ENCODE results near the gene RALGAPA1.
"Not testable (repeated sequence)": the region's sequence is repeated elsewhere in the genome, so short reads cannot be mapped to it uniquely, and the experiment has no call there.

Gene RALGAPA1

DNA sequence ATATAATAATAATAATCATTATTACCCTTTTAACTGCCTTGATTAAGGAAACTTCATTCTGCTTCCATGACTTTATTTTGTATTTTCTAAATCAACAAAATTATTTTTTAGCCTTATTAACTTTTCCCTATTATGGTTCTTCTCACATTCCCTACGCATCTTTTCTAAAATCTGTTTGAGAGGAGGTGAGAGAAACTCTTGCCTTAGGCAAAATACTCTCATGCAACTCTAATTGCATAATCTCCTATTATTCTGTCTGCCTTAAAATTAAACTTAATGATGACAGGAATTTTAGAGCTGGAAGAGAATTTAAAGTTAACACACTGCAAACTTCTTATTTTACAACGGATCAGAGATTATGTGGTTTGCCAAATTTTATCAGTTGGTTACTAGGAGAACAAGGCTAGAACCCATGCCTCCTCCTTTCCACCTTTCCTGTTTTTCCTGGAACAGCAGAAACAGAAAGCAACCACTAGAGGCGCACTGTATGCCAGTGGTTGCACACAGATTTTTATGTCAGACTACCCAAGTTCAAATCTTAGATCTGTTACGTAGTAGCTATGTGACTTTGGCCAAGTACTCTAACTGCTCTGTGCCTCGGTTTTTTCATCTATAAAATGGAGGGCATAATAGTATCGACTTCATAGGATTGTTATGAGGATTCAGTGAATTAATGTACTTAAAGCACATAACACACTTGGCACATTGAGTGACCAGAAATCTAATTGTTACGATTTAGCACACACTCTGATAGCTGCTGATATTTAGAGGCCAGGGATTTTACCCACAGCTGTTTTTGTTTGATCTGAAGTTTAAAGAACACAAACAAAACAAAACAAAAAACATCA is 12.7 kb upstream of the RALGAPA1 start:
- DNase-seq (ENCODE audit: low read depth in 2 of 2): no peak

DNA sequence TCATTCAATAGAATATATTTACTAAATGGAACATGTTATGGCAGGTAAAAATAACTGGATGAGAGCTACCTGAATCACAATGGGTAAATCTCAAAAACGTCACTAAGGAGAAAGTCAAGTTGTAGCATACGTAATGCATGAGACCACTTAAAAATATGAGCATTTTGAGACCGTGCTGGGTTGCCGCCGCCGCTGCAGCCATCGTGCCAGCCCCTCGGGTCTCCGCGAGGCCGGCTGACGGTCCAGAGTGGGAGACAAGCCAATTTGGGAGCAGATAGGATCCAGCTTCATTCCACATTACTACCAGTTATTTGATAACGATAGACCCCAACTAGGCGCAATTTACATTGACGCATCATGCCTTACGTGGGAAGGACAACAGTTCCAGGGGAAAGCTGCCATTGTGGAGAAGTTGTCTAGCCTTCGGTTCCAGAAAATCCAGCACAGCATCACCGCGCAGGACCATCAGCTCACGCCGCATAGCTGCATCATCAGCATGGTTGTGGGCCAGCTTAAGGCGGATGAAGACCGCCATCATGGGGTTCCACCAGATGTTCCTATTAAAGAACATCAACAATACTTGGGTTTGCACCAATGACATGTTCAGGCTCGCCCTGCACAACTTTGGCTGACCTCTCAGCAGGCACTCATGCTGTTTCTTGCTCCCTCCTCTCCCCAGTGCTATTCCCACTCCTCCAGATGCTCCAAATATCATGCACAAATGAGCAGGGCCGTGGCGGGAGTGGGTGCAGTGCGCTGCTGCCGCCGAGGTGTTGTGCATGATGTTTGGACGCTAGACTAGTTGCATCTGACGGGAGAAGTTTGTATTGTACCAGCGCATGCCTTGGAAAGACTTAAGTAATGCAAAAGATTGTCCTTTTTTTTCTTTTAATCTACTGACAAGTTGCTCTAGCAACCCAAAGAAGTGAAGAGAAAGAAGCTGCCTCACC is 10.8 kb upstream of the RALGAPA1 start:
- no peak for DNase-seq (ENCODE audit: low read depth in 2 of 2)

DNA sequence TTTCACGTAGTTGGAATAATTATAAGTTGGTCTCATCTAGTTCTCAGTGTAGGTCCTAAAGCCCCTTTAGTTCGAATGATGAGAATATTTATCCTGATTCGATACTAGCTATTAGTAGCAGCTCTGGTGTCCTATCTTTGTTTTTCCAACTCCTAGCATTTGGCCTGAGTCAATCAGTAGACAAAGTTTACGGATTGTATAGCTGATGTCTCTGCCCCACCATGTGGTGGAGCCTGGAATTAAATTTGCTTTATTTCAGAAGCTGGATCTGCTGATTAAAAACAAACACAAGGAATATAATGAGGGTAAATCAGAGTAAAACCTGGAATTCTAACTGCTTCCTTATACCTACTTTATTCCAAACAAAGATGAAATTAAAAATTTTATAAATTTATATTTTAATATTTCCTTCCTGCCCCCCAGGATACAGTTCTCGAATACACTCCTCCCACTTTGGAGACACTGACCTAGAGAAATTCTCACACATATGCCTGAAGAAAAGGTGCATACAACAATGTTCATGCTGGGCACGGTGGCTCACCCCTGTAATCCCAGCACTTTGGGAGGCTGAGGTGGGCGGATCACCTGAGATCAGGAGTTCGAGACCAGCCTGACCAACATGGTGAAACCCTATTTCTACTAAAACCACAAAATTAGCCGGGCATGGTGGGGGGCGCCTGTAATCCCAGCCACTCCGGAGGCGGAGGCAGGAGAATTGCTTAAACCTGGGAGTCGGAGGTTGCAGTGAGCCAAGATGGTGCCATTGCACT is 9.4 kb upstream of the RALGAPA1 start:
- no peak for DNase-seq (ENCODE audit: low read depth in 2 of 2)

DNA sequence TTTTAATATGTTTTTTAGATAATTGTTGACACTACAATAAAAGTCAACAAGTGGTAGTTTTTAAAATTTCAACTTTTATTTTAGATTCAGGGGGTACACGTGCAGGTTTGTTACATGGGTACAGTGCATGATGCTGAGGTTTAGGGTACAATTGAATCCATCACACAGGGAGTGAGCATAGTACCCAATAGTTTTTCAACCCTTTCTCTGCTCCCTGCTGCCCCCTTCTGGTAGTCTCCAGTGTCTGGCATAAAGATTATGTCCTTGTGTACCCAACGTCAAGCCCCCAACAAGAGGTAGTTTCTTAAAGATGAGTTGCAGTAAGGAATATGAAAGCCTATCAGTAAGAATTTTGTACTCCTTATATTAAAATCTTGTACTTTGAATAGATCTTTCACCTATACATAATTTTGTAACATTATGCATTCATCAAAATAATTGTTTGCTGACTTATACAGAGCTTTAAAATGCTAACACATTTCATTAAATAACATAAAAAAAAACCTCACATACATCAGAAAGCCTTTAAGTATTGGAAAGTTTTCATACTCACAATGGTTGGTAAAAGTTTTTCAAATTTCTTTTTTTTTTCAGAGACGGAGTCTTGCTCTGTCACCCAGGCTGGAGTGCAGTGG is 5.4 kb upstream of the RALGAPA1 start:
- peak; percentile 70 to 74 for DNase-seq (ENCODE audit: low read depth in 2 of 2)

DNA sequence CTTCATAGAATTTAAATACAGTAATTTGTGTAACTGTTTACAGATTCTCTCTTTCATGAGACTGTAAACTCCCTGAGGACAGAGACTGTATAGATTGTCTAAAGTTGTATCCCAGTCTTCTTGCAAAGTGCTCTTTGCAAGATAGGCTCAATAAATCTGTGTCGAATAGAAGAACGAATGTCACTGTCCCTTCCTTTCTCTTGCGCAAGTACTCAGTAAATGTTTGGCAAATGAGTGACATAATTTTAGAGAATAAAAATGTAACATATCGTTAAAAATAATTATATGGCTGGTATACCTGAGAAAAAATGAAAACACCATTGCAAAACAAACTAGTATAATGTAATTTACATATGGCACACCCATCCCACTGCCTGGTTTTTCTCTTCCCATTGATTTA is 1.9 kb upstream of the RALGAPA1 start:
- DNase-seq (ENCODE audit: low read depth in 2 of 2): no peak

DNA sequence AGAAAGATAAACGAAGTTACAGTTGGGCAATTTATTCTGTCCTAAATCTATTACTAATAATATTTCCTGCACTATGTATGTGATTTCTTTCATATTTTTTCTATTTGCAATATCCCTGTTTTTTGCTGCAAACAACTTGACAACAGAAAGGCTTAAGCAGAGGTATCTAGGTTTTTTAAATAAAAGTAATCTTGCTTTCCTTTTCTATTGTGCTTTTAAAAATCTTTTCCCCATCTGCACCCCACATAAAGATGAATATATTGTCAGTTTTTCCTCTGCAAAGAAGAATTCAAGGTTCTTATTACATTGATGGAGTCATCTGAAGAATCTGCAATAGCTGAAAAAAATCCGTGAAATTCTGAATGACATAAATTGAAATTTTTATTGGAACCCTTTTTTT is 502 bp upstream of the RALGAPA1 start:
- DNase-seq (ENCODE audit: low read depth in 2 of 2): no peak

DNA sequence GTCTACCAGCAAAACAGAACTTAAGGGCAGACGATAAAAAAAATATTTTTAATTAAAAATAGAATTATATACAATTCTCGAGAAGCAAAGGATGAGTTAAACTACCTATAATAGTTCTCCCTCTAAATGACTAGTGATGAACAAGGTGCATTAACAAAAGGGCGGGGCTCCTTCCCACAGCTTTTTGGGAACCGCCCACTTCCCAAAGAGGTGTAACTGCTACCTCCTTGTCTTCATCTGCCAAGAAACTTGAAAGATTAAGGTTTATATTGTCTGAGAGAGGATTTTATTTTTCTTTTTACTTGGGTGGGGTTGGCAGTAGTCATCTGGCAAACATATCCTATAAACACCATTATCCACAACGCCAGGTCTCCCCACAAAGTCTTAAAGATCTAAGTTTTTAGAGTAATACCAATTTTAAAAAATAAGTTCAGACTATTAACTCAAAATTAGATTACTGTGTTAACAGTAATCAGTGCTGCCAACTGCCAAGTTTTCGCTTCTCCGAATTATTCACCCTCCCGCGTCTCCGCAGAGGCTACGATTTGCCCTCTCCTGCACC is 938 bp downstream of the RALGAPA1 start:
- DNase-seq (ENCODE audit: low read depth in 2 of 2): no peak

DNA sequence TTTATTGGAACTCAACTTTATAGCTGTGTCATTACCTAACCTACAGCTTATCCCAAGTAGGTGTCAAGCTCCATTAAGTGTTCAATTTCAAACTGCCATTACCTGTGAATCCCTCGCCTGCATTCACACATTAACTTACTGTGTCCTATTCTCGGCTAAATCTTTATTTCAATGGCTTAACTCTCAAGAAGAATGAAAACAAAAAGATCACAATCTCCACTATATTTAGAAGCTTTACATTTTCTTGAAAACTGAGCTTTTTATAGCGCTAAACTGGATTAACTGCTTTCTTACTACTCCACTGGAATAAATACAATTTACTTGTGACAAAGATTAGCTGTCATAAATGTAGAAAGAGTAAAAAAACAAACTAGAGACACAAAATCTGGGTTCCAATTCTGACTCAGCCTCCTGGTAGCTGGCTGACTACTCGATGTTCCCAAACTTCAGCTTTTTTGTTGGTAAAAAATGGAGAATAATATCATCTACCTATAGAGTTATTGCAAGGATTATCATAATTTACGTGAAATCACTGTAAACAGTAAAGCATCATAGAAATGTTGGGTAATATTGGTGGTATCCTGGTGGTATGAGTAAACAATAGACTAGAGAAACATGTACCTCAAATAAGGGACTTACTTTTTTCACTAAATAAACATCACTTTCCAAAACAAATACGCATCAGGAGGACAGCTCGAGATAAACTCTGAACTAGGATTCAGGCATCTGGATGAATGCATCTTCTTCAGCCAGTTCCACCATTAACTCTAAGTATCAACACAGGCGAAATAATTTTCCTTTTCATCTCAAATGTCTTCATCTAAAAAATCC is 1.7 kb downstream of the RALGAPA1 start:
- no peak for DNase-seq (ENCODE audit: low read depth in 2 of 2)

DNA sequence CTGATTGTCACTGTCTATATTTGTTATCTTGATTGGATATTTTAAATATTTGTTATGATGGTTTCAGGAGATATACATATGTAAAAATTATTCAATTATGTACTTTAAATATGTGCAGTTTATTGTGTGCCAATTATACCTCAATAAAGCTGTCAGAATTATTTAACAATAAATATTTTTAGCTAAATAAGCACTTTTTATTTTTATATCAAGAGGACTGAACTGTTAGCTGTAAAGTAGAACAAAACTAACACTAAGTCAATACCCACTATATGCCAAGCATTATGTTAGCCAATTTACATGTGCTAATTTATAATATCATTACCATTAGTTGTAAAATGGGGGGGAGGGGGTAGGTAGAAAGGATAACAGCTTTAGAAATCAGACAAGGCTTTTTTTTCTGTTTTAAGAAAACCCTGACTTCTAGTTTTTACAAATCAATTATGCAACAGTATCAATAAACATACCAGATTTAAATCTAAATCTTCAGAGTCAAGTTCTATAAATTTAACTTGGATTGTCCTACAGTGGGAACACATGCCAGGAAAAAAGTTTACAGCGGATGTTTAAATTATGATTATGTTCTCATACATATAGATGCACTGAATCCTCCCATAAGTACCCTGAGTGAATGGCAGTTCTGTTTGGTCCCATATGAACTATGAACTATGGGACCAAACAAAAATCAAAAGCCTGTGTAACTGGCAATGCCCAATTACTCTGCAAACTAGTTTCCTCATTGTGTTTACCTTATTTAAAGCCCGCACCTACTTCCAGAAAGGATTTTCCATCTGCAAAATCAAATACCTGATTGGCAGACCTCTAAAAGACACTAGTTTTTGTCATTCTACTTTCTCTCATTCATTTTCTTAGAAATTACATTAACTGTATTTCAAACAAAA is 2.8 kb downstream of the RALGAPA1 start:
- DNase-seq (ENCODE audit: low read depth in 2 of 2): no peak

DNA sequence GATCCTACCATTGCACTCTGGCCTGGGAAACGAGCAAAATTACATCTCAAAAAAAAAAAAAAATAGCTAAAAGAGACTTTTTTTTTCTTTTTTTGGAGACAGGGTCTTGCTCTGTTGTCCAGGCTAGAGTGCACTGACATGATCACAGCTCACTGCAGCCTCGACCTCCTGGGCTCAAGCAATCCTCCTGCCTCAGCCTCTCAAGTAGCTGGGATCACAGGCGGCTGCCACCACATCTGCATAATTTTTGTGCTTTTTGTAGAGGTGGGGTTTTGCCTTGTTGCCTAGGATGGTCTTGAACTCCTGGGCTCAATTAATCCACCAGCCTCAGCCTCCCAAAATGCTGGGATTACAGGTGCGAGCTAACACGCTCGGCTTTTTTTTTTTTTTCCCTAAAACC is 11.3 kb downstream of the RALGAPA1 start:
- no peak for DNase-seq (ENCODE audit: low read depth in 2 of 2)

DNA sequence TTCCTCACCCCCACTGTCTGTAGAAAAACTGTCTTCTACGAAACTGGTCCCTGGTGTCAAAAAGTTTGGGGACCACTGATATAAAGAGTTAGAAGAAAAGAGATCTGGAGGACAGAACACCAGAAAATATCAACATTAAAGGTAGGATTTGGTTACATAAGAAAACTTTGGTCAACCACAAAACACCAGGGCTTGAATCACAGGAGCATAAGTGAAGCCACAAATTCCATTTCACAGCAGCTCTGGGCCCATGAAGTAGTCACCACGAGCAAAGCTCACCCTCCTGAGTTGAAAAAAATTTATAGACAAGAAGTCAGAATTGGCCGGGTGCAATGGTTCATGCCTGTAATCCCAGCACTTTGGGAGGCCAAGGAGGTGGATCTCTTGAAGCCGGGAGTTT is 19.4 kb downstream of the RALGAPA1 start:
- no peak for DNase-seq (ENCODE audit: low read depth in 2 of 2)

DNA sequence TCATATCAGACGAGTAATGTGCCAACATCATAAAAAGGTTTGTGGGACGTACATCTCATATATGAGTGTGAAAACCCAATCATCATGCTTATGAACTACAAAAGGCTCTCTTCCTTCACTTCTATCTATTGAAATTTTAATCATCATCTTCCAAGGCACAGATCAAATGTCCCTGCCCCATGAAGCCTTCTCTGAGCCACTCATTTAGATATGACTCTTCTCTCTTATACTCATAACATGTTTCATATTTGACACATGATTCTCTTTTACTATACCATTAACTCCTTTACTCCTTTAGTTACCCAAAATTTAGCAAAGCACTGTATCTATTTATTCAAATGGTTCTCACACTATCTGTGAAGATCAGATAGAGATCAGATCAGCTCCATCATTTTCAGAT is 22.2 kb downstream of the RALGAPA1 start:
- no peak for DNase-seq (ENCODE audit: low read depth in 2 of 2)

DNA sequence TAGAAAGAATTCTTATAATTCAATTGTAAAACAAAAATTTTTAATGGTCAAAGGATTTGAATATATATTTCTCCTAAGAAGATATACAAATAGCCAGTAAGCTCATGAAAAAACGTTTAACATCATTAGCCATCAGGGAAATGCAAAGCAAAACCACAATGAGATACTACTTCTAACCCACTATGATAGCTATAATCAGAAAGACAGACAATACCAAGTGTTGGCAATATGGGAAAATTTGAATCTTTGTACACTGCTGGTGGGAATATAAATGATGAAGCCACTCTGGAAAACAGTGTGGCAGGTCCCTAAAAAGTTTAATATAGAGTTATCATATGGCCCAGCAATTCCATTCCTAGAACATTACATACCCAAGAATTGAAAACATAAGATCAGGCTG is 25.4 kb downstream of the RALGAPA1 start:
- DNase-seq (ENCODE audit: low read depth in 2 of 2): no peak

DNA sequence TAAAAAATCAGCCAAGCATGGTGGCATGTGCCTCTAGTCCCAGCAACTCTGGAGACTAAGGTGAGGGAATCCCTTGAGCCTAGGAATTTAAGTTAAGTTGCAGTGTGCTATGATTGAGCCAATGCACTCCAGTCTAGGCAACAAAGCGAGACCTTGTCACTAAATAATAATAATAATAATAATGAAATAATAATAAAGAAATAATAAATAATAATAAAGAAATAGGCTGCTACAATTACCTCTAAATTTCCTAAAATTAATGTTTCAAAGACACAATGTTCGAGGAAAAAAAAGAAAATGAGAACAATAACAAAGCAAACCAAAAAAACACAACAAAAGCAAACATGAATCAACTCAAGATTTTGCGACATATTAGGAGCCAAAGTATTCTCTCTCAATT is 29.7 kb downstream of the RALGAPA1 start:
- no peak for DNase-seq (ENCODE audit: low read depth in 2 of 2)

DNA sequence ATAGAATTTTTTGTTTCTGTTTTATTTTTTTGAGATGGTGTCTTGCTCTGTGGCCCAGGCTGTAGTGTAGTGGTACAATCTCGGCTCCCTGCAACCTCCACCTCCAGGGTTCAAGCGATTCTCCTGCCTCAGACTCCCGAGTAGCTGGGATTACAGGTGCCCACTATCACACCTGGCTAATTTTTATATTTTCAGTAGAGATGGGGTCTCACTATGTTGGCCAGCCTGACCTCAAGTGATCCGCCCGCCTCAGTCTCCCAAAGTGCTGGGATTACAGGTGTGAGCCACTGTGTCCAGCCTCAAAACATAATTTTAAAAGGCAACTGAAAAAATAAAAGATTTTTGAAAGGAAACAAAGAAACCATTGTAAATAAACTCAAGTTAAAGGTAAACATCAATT is 31.5 kb downstream of the RALGAPA1 start:
- DNase-seq (ENCODE audit: low read depth in 2 of 2): not testable (repeated sequence)

DNA sequence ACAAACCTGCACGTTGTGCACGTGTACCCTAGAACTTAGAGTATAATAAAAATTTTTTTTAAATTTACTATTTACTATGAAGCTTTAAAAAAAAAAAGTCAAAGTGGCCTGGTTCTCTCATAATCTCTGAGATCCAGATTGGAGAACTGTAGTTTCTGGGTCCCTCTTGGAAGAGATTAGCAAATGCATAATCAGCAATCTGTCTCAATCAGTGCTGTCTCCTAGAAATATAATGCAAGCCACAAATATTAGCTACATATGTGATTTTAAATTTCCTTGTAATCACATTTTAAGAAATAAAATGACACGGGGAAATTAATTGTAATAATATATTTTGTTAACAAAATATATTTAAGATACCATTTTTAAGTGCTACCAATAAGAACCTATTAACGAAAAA is 32.3 kb downstream of the RALGAPA1 start:
- DNase-seq (ENCODE audit: low read depth in 2 of 2): no peak

DNA sequence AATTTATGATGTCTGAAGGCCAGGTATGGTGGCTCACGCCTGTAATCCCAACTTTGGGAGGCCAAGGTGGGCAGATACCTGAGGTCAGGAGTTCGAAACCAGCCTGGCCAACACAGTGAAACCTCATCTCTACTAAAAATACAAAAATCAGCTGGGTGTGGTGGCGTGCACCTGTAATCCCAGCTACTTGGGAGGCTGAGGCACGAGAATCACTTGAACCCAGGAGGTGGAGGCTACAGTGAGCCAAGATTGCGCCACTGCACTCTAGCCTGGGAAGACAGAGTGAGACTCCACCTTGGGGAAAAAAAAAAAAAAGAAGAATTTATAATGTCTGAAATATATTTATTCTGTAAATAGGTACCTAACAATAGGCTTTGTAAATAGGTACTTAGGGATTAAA is 33.0 kb downstream of the RALGAPA1 start:
- DNase-seq (ENCODE audit: low read depth in 2 of 2): not testable (repeated sequence)

DNA sequence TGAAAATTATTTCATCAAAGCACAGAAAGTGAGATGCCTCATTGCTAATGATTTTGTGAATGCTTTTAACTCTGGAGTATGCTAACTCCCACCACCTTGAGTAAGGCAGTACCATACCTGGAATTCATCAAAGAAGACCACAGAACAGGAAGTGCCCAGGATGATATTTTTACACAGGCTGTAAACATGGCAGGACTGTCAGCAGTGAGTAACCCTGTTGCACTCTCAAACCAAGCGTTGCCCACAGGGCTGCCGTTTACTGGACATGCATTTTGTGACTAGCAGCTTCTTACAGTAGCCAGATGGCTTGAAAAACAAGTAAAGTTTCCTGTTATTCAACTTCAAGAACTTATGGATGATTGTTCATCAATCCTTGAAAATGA is 42.4 kb downstream of the RALGAPA1 start:
- no peak for DNase-seq (ENCODE audit: low read depth in 2 of 2)

DNA sequence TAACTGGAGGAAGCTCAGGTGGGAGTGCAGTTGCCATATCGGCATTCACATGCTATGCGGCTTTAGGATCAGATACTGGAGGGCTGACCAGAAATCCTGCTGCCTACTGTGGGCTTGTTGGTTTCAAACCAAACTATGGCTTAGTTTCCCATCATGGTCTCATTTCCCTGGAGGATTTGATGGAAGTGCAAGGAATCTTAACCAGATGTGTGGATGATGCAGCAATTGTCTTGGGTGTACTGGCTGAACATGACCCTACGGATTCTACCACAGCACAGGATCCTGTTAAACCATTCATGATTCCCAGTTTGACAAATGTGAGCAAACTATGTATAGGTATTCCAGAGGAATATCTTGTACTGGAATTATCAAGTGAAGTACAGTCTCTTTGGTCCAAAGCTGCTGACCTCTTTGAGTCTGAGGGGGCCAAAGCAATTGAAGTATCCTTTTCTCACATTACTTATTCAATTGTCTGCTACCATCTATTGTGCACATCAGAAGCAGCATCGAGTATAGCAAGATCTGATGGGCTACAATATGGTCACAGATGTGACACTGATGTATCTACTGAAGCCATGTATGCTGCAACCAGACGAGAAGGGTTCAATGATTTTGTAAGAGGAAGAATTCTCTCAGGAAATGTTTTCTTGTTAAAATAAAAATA is 42.9 kb downstream of the RALGAPA1 start:
- no peak for DNase-seq (ENCODE audit: low read depth in 2 of 2)
